HG02571 (cell line): ENCODE measurements around the gene INTS3.

ENCODE experiments used
- ATAC-seq: cut with Tn5 transposase; IDR thresholded peaks from one replicate; pipeline ENCODE4 v1.9.1; 2021; ENCODE audit warnings: mild to moderate bottlenecking, moderate library complexity; ENCODE audit not compliant: unreplicated experiment

The INTS3 gene

GRCh38 chr1:153727463-153728304 is at the start of gene INTS3:
Gene INTS3 (plus strand): TSS chr1:153728050. CDS start chr1:153728635, 585 bp downstream.
- ATAC-seq: peak; percentile 97

DNA sequence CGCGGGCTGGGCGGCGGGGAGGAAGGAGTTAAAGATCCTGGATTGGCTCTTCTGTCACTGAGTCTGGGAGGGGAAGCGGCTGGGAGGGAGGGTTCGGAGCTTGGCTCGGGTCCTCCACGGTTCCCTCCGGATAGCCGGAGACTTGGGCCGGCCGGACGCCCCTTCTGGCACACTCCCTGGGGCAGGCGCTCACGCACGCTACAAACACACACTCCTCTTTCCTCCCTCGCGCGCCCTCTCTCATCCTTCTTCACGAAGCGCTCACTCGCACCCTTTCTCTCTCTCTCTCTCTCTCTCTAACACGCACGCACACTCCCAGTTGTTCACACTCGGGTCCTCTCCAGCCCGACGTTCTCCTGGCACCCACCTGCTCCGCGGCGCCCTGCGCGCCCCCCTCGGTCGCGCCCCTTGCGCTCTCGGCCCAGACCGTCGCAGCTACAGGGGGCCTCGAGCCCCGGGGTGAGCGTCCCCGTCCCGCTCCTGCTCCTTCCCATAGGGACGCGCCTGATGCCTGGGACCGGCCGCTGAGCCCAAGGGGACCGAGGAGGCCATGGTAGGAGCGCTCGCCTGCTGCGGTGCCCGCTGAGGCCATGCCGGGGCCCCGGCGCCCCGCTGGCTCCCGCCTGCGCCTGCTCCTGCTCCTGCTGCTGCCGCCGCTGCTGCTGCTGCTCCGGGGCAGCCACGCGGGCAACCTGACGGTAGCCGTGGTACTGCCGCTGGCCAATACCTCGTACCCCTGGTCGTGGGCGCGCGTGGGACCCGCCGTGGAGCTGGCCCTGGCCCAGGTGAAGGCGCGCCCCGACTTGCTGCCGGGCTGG is 49.1 kb upstream of the INTS3 start, which contains the start of gene NPR1:
TSS of gene NPR1 (plus strand) at position 170 of the 818 bp plus-strand sequence. CDS start at position 591, 421 bp downstream.
- no peak for ATAC-seq

DNA sequence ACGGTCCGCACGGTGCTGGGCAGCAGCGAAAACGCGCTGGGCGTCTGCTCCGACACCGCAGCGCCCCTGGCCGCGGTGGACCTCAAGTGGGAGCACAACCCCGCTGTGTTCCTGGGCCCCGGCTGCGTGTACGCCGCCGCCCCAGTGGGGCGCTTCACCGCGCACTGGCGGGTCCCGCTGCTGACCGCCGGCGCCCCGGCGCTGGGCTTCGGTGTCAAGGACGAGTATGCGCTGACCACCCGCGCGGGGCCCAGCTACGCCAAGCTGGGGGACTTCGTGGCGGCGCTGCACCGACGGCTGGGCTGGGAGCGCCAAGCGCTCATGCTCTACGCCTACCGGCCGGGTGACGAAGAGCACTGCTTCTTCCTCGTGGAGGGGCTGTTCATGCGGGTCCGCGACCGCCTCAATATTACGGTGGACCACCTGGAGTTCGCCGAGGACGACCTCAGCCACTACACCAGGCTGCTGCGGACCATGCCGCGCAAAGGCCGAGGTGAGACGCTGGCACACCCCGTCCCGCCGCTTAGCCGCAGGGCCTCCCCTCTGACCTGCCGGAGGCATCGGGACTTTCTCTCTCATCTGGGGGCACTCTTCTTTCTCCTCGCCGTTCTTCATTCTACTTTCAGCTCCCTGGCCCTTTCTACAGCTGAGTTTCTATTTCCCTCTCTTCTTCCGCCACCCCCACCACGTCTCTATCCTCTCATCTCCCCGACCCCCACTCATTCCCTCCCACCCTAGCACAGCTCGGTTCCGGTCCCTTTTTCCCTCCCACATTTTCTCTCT is 48.3 kb upstream of the INTS3 start:
- no peak for ATAC-seq

DNA sequence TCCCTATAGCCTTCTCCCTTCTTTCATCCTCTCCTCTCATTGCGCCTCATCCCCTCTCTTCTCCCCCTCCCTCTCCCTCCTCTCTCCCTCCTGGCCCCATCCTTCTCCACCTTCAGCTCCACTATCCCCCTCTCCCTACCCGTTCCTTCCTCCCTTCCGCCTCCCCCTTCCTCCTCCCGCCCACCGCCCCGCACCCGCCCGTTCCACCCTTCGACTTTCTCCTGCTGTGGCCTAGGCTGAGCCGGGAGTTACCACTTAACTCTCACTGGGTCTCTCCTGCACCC is 47.8 kb upstream of the INTS3 start:
- no peak for ATAC-seq

- no peak for ATAC-seq
Measured at GRCh38 chr1:153682730-153683129, 45.1 kb upstream of the INTS3 start.

DNA sequence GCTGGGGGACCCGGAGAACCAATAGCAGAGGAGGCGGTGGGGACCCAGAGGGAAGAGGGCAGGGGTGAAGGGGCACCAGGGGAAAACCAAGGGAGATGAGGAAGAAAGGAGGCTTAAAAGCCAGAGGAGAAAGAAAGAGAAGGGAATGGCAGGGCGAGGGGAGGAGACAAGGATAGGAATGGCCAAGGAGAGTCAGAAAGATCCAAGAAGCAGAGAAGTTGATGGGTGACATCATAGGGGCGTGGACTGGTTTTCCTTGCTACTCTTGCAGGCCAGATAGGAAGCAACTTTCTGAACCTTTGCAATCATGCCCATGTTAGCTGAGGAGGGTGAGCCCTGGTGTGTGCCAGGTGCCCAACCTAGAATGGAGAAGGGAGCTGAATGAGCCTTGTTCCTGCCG is 44.0 kb upstream of the INTS3 start:
- ATAC-seq: no peak

DNA sequence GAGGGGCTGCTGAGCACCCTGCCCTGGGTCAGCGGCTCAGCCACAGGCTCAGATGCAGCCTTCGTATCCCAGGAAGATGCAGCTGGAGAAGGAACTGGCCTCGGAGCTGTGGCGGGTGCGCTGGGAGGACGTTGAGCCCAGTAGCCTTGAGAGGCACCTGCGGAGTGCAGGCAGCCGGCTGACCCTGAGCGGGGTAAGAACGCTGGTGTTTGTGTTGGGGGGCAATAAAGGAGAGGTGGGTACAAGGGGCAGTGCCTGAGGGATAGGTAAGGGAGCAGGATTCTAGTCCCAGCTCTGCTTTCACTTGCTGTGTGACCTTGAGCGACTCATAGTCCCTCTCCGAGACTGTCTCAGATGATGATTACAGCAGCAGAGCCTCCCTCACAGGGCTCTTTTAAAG is 43.0 kb upstream of the INTS3 start:
- ATAC-seq: no peak

DNA sequence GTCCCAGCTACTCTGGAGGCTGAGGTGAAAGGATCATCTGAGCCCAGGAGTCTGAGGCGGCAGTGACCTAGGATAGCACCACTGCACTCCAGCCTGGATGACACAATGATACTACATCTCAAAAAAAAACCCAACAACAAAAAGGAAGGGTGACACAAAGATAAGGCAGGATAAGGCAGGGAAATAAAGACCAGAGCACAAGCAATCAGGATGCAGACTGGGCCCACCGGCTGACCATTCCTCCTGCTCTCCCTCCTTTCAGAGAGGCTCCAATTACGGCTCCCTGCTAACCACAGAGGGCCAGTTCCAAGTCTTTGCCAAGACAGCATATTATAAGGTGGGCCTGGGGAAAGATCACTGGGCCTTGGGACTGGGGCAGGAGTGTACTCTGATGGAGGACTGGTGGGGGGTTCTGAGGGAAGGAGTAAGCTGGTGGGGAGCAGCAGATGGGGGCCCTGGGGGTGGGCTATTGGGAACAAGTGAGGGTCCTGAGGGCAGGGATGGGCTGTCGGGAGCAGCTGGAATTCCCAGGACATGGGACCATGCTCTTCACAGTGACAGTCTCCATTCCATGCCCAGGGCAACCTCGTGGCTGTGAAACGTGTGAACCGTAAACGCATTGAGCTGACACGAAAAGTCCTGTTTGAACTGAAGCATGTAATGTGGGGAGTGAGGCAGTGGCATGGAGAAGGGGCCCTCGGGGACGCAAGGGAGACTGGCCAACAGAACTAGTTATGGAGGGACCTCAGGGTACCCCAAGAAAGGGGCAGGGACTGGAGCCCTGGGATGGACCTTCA is 42.1 kb upstream of the INTS3 start:
- ATAC-seq: no peak

GRCh38 chr1:153687346-153688125 is 40.3 kb upstream of the INTS3 start:
- ATAC-seq: no peak

GRCh38 chr1:153688276-153688675 is 39.6 kb upstream of the INTS3 start:
- ATAC-seq: no peak

DNA sequence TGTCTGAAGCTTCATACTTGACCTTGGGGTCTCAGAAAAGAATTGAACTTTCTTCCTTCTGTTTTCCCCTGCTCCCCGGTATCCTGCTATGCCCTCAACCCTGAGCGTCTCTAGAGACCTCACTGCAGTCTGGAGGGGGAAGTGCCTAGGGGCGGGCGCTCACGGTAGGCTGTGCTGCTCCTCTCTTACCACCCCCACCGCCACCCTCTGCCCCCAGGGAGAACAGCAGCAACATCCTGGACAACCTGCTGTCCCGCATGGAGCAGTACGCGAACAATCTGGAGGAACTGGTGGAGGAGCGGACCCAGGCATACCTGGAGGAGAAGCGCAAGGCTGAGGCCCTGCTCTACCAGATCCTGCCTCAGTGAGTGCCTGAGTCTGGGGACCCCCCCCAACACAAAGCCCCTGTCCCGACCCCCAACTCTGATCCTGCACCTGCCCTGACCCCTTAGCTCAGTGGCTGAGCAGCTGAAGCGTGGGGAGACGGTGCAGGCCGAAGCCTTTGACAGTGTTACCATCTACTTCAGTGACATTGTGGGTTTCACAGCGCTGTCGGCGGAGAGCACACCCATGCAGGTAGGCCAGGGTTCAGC is 39.0 kb upstream of the INTS3 start:
- ATAC-seq: no peak

DNA sequence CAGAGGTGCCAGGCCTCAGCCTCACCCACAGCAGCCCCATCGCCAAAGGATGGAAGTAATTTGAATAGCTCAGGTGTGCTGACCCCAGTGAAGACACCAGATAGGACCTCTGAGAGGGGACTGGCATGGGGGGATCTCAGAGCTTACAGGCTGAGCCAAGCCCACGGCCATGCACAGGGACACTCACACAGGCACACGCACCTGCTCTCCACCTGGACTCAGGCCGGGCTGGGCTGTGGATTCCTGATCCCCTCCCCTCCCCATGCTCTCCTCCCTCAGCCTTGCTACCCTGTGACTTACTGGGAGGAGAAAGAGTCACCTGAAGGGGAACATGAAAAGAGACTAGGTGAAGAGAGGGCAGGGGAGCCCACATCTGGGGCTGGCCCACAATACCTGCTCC is 34.4 kb upstream of the INTS3 start:
- ATAC-seq: no peak

DNA sequence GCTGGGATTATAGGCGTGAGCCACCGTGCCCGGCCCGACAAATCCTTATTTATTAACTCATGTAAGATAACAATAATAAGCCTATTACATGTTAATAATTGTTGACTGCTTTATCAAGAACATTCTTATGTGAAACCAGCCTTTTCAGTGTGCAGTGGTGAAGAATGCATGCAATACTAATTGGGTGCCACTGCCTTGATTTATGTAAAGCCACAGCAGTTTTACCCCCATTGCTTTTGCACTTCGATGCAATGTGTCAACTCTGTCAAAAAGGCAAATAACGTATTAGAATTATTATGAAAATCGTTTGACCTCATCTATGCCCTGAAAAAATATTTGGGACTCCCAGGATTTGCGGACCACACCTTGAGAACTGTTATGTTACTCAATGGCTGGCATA is 31.1 kb upstream of the INTS3 start:
- ATAC-seq: no peak

- ATAC-seq: no peak
Measured at GRCh38 chr1:153697191-153698019, 30.4 kb upstream of the INTS3 start.

DNA sequence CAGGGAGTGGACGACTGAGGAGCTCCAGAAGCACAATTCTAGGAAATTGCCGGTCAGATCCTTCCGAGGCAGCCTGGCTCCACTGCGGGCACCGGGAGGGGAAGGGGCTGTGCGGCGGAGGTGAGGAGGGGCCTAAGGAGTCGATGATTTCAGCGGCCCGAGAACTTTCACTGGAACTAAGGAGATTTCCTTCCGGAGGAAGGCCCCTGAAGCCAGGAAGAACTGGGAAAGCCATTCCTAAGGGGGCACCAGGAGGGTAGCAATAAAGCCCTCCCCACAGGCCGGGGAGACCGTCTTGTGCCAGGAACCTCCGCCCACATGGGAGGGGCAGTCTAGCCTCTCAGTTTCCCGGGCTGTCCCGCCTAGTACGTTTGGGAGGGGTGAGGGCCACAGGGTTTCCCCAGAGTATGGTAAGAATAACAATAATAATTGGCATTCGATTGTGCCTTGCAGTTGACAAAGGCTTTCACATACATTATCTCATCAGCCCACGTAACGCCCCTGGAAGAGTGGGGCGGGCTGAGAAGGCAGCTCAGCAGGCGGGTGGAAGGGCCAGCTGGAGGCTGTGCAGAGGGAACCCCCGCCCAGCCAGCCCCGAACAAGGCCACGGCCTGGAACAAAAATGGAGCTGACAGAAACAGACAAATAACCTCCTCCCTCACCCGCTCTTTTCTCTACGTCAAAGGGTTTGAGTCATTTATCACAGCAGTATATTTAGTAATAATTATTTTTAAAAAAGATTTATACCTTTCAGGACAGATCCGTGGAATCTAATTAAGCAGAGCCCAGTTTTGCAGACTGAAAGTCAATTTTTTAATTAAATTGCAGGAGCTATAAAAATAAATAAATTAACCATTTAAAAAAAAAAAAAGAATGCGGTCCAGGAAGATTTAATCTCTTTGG is 29.6 kb upstream of the INTS3 start:
- no peak for ATAC-seq

GRCh38 chr1:153698923-153699714 is 28.7 kb upstream of the INTS3 start:
- ATAC-seq: no peak

DNA sequence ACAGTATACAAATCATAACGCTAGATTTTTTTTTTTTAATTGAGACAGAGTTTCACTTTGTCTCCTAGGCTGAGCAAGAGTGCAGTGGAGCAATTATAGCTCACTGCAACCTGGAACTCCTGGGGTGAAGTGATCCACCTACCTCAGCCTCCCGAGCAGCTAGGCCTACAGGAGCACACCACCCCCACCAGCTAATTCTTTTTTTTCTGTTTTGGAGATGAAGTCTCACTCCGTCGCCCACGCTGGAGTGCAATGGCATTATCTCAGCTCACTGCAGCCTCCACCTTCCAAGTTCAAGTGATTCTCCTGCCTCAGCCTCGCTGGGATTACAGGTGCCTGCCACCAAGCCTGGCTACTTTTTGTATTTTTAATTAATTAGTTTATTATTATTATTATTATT is 28.1 kb upstream of the INTS3 start:
- ATAC-seq: no peak
